Adrenal gland (tissue), 12 donors: ENCODE data around the gene MAPT. TPM values are rescaled to one million over a fixed set of nuclear protein-coding genes. Genes with fewer than 3 reads are reported as not detected.

Source experiments
- DNase-seq, 7 donors: peaks; one replicate each; pipeline ENCODE4 v3.0.0-alpha.2; 2019 to 2020
- H3K27ac ChIP-seq, 5 donors: fragments of 200-600 bp; sonication (generic) in 4 of 5; 1 replicate in 3 of 5; 2 replicates in 2 of 5; pipeline versions ENCODE4 v1.5.1 to v1.8.0; 2016 to 2020; ENCODE audit warnings: mild to moderate bottlenecking in 1 of 5
- H3K27me3 ChIP-seq: fragments of 200-600 bp; 2 replicates; pipeline ENCODE4 v1.8.0; 2021
- H3K36me3 ChIP-seq, 2 donors: fragments of 200-600 bp; replicated peaks in 1 of 2; 1 replicate in 1 of 2; 2 replicates in 1 of 2; pipeline versions ENCODE4 v1.5.1 to v1.8.0; 2018 to 2022
- H3K4me1 ChIP-seq, 2 donors: fragments of 200-600 bp; replicated peaks in 1 of 2; 1 replicate in 1 of 2; 2 replicates in 1 of 2; pipeline versions ENCODE4 v1.5.1 to v1.8.0; 2018 to 2021
- H3K4me3 ChIP-seq, 4 donors: fragments of 200-600 bp; sonication (generic) in 3 of 4; one replicate each; pipeline ENCODE4 v1.5.1; 2016 to 2018
- H3K9me3 ChIP-seq, 3 donors: fragments of 200-600 bp; sonication (generic) in 1 of 3; replicated peaks in 1 of 3; 1 replicate in 2 of 3; 2 replicates in 1 of 3; pipeline versions ENCODE4 v1.5.1 to v1.8.0; 2016 to 2021
- POLR2A ChIP-seq, 2 donors: fragments of 450-650 bp; IDR thresholded peaks; one replicate each; pipeline ENCODE4 v1.6.1; 2017; ENCODE audit warnings: antibody characterized with exemption in 2 of 2, mild to moderate bottlenecking in 2 of 2, moderate library complexity in 1 of 2
- WGBS, 4 donors: extraction: QIAGEN DNeasy Blood & Tissue Kit in 2 of 4; methylation state at CpG; one replicate each; pipeline versions ENCODE4 v1.1.5 to v1.1.7; 2013 to 2017; 5-methylcytosine and 5-hydroxymethylcytosine counted together
- intact Hi-C, 2 donors: fragments of 100-400 bp; cut with DNase I; formaldehyde crosslinking; loops; one replicate each; pipeline versions ENCODE4 v1.14.1 to v1.15.0; 2022 to 2023
- polyA plus RNA-seq, 3 donors: library from polyadenylated mRNA; stranded (reverse); fragments of 200-250 nt in 2 of 3; fragments of 350-450 nt in 1 of 3; fragmentation: Illumina TruSeq in 1 of 3; extraction: RNeasy Lipid Tissue Mini Kit (QIAGEN cat#74804) in 1 of 3; gene quantifications; one replicate each; pipeline ENCODE4 v1.2.3, GENCODE V29; 2013 to 2014
- total RNA-seq, 9 donors: library from RNA; depleted of rRNA in 4 of 9; stranded (reverse); fragments of >200 nt in 4 of 9; fragments of 120-200 nt in 1 of 9; fragmentation: NEBNext Ultra II Directional in 1 of 9; extraction: Animal tissue kit (Norgen Biotek cat#: 25700) in 1 of 9; gene quantifications; one replicate each; pipeline versions ENCODE4 v1.1.0 to v1.2.4, GENCODE V29; 2013 to 2023
- TF ChIP-seq, protein P1 (sequence below), 6 experiments: fragments of 450-650 bp in 4 of 6; fragments of 200-600 bp in 2 of 6; sonication (generic) in 1 of 6; IDR thresholded peaks; 1 replicate in 5 of 6; 2 replicates in 1 of 6; pipeline versions ENCODE4 v1.5.1 to v1.8.0; 2016 to 2021; ENCODE audit warnings: antibody characterized with exemption in 6 of 6, mild to moderate bottlenecking in 2 of 6, moderate library complexity in 1 of 6
- donor health status: healthy with polysubstance abuse.
- donor health status: Bipolar disorder and iron deficiency.
- donor health status: DM: yes; HTN: yes; CAD: no.
- donor health status: DM: no; HTN: no; CAD: no.
- donor health status: DM: no; HTN: no; CAD: no.
- donor health status: DM: yes; HTN: yes; CAD: no.

MAPT gene
- total and polyA plus RNA-seq, 12 donors, result 0.72 to 17.6 (median 3.3) TPM

DNA sequence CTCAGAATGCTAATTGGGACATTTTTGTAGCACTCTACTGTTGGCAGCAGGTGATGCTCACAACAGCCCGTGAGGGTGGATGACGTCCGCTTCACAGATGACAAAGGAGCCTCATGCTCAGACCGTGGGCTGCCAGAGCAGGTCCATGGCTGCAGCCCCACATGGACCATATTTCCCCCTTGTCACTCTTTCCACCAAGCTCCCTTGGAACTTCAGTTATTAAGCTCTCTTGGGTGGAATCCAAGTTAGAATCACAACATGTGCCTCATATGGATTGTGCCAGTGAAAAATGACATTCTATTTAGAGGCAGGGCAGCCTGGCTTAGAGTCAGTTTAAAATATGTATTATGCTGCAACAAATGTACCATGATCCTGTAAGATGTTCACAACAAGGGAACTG lies 71.5 kb downstream of the MAPT start:
- H3K9me3 ChIP-seq, result no peaks in the 10 kb centered on the region
- no peaks in the 10 kb centered on the region for H3K36me3 ChIP-seq
- no peak overlapping the region for H3K4me3 ChIP-seq
- intact Hi-C loops, result no loop called here
- no peak for DNase-seq
- no peaks in the 10 kb centered on the region for H3K27me3 ChIP-seq
- H3K27ac ChIP-seq, result no peak overlapping the region
- TF ChIP-seq POLR2A (IDR thresholded peaks at IDR 0.05), result no peak
- TF ChIP-seq, protein P1, sequence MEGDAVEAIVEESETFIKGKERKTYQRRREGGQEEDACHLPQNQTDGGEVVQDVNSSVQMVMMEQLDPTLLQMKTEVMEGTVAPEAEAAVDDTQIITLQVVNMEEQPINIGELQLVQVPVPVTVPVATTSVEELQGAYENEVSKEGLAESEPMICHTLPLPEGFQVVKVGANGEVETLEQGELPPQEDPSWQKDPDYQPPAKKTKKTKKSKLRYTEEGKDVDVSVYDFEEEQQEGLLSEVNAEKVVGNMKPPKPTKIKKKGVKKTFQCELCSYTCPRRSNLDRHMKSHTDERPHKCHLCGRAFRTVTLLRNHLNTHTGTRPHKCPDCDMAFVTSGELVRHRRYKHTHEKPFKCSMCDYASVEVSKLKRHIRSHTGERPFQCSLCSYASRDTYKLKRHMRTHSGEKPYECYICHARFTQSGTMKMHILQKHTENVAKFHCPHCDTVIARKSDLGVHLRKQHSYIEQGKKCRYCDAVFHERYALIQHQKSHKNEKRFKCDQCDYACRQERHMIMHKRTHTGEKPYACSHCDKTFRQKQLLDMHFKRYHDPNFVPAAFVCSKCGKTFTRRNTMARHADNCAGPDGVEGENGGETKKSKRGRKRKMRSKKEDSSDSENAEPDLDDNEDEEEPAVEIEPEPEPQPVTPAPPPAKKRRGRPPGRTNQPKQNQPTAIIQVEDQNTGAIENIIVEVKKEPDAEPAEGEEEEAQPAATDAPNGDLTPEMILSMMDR (IDR thresholded peaks at IDR 0.05), result no peak
- no peaks in the 10 kb centered on the region for H3K4me1 ChIP-seq
- WGBS, 4 donors, result 61 to 75% (median 65%) methylated on average over 4 of the region's 4 CpGs

DNA sequence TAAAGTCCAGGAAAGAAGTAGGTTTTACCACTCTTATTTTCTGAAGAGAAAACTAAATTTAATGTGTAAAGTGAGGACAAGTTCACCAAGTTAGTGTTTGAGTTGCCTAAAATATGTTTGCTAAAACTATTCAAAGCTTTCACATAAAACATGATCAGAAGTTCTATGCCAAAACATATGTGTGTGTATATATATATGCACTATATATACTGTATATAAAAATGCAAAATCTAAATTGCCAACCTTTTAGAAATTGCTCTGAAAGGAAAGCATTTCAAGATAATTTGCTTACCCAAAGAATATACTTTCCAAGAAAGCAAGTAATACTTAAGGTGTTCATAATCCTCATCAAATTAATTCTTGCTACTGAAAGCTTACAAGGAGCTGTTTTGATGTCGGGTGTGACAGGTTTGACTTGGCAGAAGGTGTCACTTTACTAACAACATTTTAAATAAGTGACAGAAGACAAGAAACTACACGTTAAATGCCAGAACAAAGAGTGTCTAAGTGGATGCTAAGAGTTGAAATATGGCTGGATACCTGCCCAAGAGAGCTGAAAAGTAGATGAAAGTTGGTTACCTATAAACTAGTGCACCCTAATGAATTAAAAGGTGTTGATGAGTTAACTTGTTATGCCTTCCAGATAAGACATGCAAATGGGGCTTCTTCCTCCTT lies 72.4 kb downstream of the MAPT start:
- WGBS, 4 donors, result 53 to 65% (median 57%) methylated on average over 2 of the region's 2 CpGs
- Histone ChIP-seq H3K4me1 (no peaks in the 10 kb centered on the region), H3K4me3 (no peak overlapping the region), H3K27me3 (no peaks in the 10 kb centered on the region), H3K9me3 (no peaks in the 10 kb centered on the region), H3K36me3 (no peaks in the 10 kb centered on the region), H3K27ac (no peak overlapping the region)
- DNase-seq, result no peak
- TF ChIP-seq, protein P1 (IDR thresholded peaks at IDR 0.05), result no peak
- no peak for TF ChIP-seq POLR2A (IDR thresholded peaks at IDR 0.05)
- intact Hi-C loops, result no loop called here

DNA sequence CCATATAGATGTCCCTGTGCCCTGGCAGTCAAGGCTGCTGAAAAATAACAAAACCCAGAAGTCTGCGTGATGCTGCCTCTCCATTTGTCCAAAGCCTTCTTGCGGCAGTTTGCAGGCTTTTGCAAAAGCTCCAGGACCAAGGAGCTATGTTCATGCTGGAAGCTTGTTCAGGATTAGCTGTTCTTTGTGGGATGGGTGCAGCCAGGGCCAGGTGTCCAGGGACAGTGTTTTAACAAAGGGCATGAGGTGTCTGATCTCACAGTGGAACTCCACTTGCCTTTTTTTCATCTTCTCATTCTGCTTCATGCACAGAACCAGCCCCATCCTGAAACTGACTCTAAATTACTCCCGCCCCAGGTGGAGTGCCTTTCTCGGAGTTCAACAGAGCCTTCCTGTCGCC lies 73.0 kb downstream of the MAPT start:
- WGBS, 4 donors, result 84 to 87% (median 86%) methylated on average over 5 of the region's 5 CpGs
- TF ChIP-seq, protein P1 (IDR thresholded peaks at IDR 0.05), result no peak
- no peak for TF ChIP-seq POLR2A (IDR thresholded peaks at IDR 0.05)
- Histone ChIP-seq H3K4me3 (no peak overlapping the region), H3K27me3 (no peaks in the 10 kb centered on the region), H3K36me3 (no peaks in the 10 kb centered on the region), H3K4me1 (no peaks in the 10 kb centered on the region), H3K9me3 (no peaks in the 10 kb centered on the region), H3K27ac (no peak overlapping the region)
- intact Hi-C loops, result no loop called here
- DNase-seq, result no peak

DNA sequence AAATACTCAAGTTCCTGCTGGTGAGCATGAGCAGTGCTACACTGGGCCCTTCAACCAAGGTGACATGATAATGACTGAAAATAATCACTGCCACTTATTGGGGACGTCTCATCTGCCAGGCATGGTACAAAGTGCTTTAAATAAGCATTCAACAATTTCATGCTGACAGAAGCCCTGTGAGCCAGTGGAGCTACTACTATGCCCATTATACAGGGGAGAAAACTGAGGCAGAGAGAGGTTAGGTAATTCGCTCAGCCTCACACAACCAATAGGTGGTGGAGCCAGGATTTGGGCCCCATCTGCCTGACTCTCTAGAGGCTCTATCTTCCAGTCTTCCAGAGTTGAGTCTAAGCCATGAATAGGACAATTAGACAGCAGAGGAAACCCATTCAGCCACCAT lies 74.4 kb downstream of the MAPT start:
- DNase-seq, result no peak
- WGBS, 4 donors, result 54 to 73% (median 62%) methylated on average over 2 of the region's 2 CpGs

More for the DNA sequence above, 74.4 kb downstream of the MAPT start:
- intact Hi-C loops, result no loop called here
- Histone ChIP-seq H3K4me1 (no peaks in the 10 kb centered on the region), H3K9me3 (no peaks in the 10 kb centered on the region), H3K27me3 (no peaks in the 10 kb centered on the region), H3K4me3 (no peak overlapping the region), H3K36me3 (no peaks in the 10 kb centered on the region), H3K27ac (no peak overlapping the region)
- TF ChIP-seq, protein P1 (IDR thresholded peaks at IDR 0.05), result no peak
- no peak for TF ChIP-seq POLR2A (IDR thresholded peaks at IDR 0.05)
